OCI-LY7 (cell line): ENCODE measurements around the gene ZNF407. TPM values are rescaled to one million over a fixed set of nuclear protein-coding genes. Genes with fewer than 3 reads are reported as not detected.
"Not testable (repeated sequence)": the region's sequence is repeated elsewhere in the genome, so short reads cannot be mapped to it uniquely, and the experiment has no call there.

Source experiments
- BruUV-seq: library from RNA; stranded (reverse); fragments of 400-500 nt; replicated peaks from 2 replicates; lab custom pipeline; 2021; lab: Mats Ljungman, UMichigan
- CTCF ChIA-PET: fragments of 300-600 bp; sonication (Branson Sonifier 250); formaldehyde crosslinking; loops from one replicate; lab custom pipeline; 2022; ENCODE audit warnings: antibody characterized with exemption; ENCODE audit not compliant: unreplicated experiment; lab: Charles Lee
- POLR2A ChIA-PET: fragments of 300-600 bp; sonication (Branson Sonifier 250); formaldehyde crosslinking; loops from one replicate; lab custom pipeline; 2022; ENCODE audit warnings: antibody characterized with exemption; lab: Charles Lee
- DNase-seq: peaks from one replicate; pipeline ENCODE4 v3.0.0-alpha.2; 2015; ENCODE audit warnings: low spot score
- H2AFZ ChIP-seq: fragments of 200-600 bp; sonication (generic), shearing (Covaris generic); 2 replicates; pipeline ENCODE4 v1.6.1; 2014; ENCODE audit warnings: mild to moderate bottlenecking, antibody characterized with exemption, low read length, moderate library complexity
- H3K27ac ChIP-seq: fragments of 200-600 bp; sonication (generic); 2 replicates; pipeline ENCODE4 v1.5.1; 2014; ENCODE audit warnings: mixed run types, low read depth, mild to moderate bottlenecking, moderate library complexity, low read length, inconsistent platforms; ENCODE audit not compliant: poor library complexity, severe bottlenecking
- H3K36me3 ChIP-seq: fragments of 200-600 bp; sonication (generic); 2 replicates; pipeline ENCODE4 v1.6.1; 2014; ENCODE audit warnings: mild to moderate bottlenecking, antibody characterized with exemption, low read length, moderate library complexity, mixed read lengths; ENCODE audit not compliant: insufficient read depth
- H3K4me1 ChIP-seq: fragments of 200-600 bp; sonication (generic); 2 replicates; pipeline ENCODE4 v1.5.1; 2014; ENCODE audit warnings: mild to moderate bottlenecking, low read length; ENCODE audit not compliant: insufficient read depth, poor library complexity, severe bottlenecking
- H3K4me2 ChIP-seq: fragments of 200-600 bp; sonication (generic); 2 replicates; pipeline ENCODE4 v1.6.1; 2014; ENCODE audit warnings: mild to moderate bottlenecking, low read length
- H3K4me3 ChIP-seq: fragments of 200-600 bp; sonication (generic); 2 replicates; pipeline ENCODE4 v1.5.1; 2014; ENCODE audit warnings: mild to moderate bottlenecking, low read depth, low read length; ENCODE audit not compliant: poor library complexity, severe bottlenecking
- H3K79me2 ChIP-seq: fragments of 200-600 bp; sonication (generic); 2 replicates; pipeline ENCODE4 v1.6.1; 2016; ENCODE audit warnings: low read depth, mild to moderate bottlenecking, low read length, moderate library complexity, mixed read lengths; ENCODE audit not compliant: insufficient read depth
- H3K9me2 ChIP-seq: fragments of 200-600 bp; sonication (generic); 2 replicates; pipeline ENCODE4 v1.6.1; 2016; ENCODE audit warnings: mild to moderate bottlenecking, low read length, mixed read lengths; ENCODE audit not compliant: insufficient read depth
- H3K9me3 ChIP-seq: fragments of 200-600 bp; sonication (generic); 2 replicates; pipeline ENCODE4 v1.6.1; 2014; ENCODE audit warnings: mild to moderate bottlenecking, mixed run types, low read length, mixed read lengths
- H4K20me1 ChIP-seq: fragments of 200-600 bp; sonication (generic); 2 replicates; pipeline ENCODE4 v1.6.1; 2014; ENCODE audit warnings: mild to moderate bottlenecking, antibody characterized with exemption, low read length, moderate library complexity, mixed read lengths; ENCODE audit not compliant: insufficient read depth
- CTCF ChIP-seq: fragments of 200-600 bp; sonication (generic); conservative IDR thresholded peaks from 2 replicates; pipeline ENCODE4 v1.5.1; 2014; ENCODE audit warnings: mild to moderate bottlenecking, antibody characterized with exemption, low read length, moderate library complexity, mixed read lengths
- EZH2phosphoT487 ChIP-seq: fragments of 200-600 bp; sonication (generic); IDR thresholded peaks from 2 replicates; pipeline ENCODE4 v1.6.1; 2018; ENCODE audit warnings: low read depth, borderline replicate concordance, mild to moderate bottlenecking, mixed run types, antibody characterized with exemption, low read length, moderate library complexity, mixed read lengths
- intact Hi-C: fragments of 100-400 bp; cut with micrococcal nuclease; formaldehyde crosslinking; loops from one replicate; pipeline ENCODE4 v1.10.0; 2022; ENCODE audit not compliant: unreplicated experiment
- total RNA-seq, 2 experiments: library from RNA; depleted of rRNA in 1 of 2; stranded (reverse); fragments of >200 nt in 1 of 2; shearing (Covaris generic) in 1 of 2; gene quantifications; 2 replicates each; pipeline ENCODE4 v1.2.3, GENCODE V29; 2014 to 2022

ZNF407 gene
- total RNA-seq, 2 experiments from 2014 or later: 8.9 to 11.9 TPM

- no peaks in the 10 kb centered on the region for H3K79me2 ChIP-seq
- H2AFZ ChIP-seq: no peak overlapping the region
- ChIA-PET CTCF (no interaction called here), POLR2A (no interaction called here)
- H3K9me3 ChIP-seq: no peaks in the 10 kb centered on the region
- TF ChIP-seq EZH2phosphoT487 (no peak), CTCF (no peak)
- no peaks in the 10 kb centered on the region for H4K20me1 ChIP-seq
- no peak for DNase-seq
- BruUV-seq: no TSS peak
- no peak overlapping the region for H3K4me2 ChIP-seq
- no peak overlapping the region for H3K27ac ChIP-seq
- intact Hi-C loops: no loop called here
- no peaks in the 10 kb centered on the region for H3K9me2 ChIP-seq
- no peak overlapping the region for H3K4me3 ChIP-seq
- H3K36me3 ChIP-seq: no peaks in the 10 kb centered on the region
- H3K4me1 ChIP-seq: no peaks in the 10 kb centered on the region
These were observed 504.2 kb downstream of the ZNF407 start for GRCh38 chr18:75101916-75102315.

- H3K9me2 ChIP-seq, DNase-seq, H3K4me1 ChIP-seq, H3K27ac ChIP-seq, H3K4me2 ChIP-seq, H3K79me2 ChIP-seq, H4K20me1 ChIP-seq, POLR2A ChIA-PET, H3K36me3 ChIP-seq, intact Hi-C loops, CTCF ChIA-PET, H3K4me3 ChIP-seq, H2AFZ ChIP-seq, BruUV-seq, H3K9me3 ChIP-seq: not testable (repeated sequence)
These were observed 506.4 kb downstream of the ZNF407 start for GRCh38 chr18:75104029-75104428.

DNA sequence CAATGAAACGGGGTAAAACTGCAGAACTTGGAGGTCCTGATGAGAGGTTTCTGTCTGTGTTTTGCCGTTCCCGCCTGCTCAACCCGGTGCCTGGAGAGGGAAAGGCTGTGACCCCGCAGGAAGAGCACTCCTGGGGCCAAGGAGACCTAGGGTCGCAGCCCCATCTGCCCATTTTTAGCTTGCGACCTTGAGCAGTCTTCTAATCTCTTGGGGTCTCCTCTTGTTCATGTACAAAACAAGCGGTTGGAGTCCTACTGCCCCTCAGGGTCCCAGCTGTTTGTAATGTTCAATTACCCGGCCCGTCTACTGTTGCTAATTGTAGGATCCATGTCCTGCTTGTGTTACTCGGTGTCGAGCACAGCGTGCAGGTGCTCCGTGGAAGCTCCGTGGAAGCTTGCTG lies 506.8 kb downstream of the ZNF407 start:
- H3K9me3 ChIP-seq: no peaks in the 10 kb centered on the region
- no peaks in the 10 kb centered on the region for H3K79me2 ChIP-seq
- no TSS peak for BruUV-seq
- ChIA-PET CTCF (no interaction called here), POLR2A (no interaction called here)
- no peaks in the 10 kb centered on the region for H3K9me2 ChIP-seq
- no peak for TF ChIP-seq EZH2phosphoT487
- TF ChIP-seq CTCF: no peak
- no peaks in the 10 kb centered on the region for H3K4me1 ChIP-seq
- H3K36me3 ChIP-seq: no peaks in the 10 kb centered on the region
- H3K4me2 ChIP-seq: no peak overlapping the region
- H3K4me3 ChIP-seq: no peak overlapping the region
- no peak for DNase-seq
- intact Hi-C loops: no loop called here
- no peak overlapping the region for H2AFZ ChIP-seq
- no peak overlapping the region for H3K27ac ChIP-seq
- no peaks in the 10 kb centered on the region for H4K20me1 ChIP-seq
